Measurements from ENCODE around the gene CADM1.

DNA sequence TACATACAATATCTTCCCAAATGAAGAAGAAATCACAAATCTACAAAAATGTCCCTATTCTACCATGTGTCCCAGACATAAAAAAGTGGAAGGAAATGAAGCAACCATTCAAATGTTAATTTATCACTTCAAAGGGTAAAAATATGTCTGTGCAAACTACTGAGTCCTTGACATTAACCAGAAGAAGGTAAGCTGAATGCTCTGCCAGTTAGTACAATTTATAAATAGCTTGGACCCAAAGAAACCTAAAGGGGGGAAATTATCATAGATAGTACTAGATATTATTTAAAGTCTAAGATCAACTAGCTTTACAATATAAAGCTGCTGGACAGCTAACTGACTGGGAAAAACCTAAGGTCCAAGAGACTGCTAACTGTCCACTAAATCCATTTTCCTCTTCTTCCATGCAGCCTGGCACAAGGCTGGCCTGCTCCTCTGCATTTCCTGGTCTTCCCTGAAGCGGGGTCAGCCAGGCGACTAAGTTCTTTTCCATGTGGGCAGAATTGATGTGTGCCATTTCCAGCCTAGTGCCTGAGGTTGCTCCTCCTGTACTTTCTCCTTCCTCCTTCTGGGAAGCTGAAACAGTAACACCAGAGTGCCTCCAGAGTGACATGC lies 190.9 kb downstream of the CADM1 start:
- TF ChIP-seq, protein P1, sequence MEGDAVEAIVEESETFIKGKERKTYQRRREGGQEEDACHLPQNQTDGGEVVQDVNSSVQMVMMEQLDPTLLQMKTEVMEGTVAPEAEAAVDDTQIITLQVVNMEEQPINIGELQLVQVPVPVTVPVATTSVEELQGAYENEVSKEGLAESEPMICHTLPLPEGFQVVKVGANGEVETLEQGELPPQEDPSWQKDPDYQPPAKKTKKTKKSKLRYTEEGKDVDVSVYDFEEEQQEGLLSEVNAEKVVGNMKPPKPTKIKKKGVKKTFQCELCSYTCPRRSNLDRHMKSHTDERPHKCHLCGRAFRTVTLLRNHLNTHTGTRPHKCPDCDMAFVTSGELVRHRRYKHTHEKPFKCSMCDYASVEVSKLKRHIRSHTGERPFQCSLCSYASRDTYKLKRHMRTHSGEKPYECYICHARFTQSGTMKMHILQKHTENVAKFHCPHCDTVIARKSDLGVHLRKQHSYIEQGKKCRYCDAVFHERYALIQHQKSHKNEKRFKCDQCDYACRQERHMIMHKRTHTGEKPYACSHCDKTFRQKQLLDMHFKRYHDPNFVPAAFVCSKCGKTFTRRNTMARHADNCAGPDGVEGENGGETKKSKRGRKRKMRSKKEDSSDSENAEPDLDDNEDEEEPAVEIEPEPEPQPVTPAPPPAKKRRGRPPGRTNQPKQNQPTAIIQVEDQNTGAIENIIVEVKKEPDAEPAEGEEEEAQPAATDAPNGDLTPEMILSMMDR (IDR thresholded peaks at IDR 0.05 in 2 of 3, conservative IDR thresholded peaks at IDR 0.05 in 1 of 3; ENCODE audit: control insufficient read depth in 2 of 3, extremely low read depth in 1 of 3, insufficient read depth in 1 of 3, low read depth in 3 of 3, low read length in 3 of 3) = no peak
- TF ChIP-seq CEBPB (IDR thresholded peaks at IDR 0.05; ENCODE audit: borderline replicate concordance in 1 of 2, low read depth in 2 of 2, low read length in 2 of 2) (no peak), PAX5 (IDR thresholded peaks at IDR 0.05; ENCODE audit: borderline replicate concordance, low read depth, low read length) (no peak), SP1 (IDR thresholded peaks at IDR 0.05; ENCODE audit: low read depth, low read length) (no peak)
